Measurements from ENCODE around the gene ZBTB37.

DNA sequence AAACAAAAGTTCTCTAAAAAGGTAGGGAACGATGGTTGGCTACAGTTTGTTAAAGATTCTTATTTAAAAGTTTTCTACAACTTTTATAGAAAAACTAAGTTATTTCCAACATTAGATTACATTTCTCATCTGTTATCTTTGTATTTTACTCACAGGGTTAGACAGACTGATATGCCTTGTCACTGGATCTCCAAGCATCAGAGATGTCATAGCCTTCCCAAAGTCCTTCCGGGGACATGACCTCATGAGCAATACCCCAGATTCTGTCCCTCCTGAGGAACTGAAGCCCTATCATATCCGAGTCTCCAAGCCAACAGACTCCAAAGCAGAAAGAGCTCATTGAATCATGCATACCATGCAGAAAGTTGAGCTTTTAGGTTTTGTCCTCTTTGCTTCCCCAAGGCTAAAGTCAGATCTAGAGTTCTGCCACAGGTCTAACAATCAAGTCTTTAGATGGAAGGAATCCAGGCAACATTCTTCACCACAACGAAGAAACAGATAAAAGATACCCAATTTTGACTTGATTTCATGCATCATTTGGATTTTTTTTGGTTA, 10.7 kb upstream of the ZBTB37 start:
- TF ChIP-seq ZNF70 (CRISPR knock-in tag; IDR thresholded peaks at IDR 0.05): no peak
- TF ChIP-seq, protein P1, sequence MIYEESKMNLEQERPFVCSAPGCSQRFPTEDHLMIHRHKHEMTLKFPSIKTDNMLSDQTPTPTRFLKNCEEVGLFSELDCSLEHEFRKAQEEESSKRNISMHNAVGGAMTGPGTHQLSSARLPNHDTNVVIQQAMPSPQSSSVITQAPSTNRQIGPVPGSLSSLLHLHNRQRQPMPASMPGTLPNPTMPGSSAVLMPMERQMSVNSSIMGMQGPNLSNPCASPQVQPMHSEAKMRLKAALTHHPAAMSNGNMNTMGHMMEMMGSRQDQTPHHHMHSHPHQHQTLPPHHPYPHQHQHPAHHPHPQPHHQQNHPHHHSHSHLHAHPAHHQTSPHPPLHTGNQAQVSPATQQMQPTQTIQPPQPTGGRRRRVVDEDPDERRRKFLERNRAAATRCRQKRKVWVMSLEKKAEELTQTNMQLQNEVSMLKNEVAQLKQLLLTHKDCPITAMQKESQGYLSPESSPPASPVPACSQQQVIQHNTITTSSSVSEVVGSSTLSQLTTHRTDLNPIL (CRISPR knock-in tag; IDR thresholded peaks at IDR 0.05; ENCODE audit: low read depth): no peak
- TF ChIP-seq GLIS3 (CRISPR knock-in tag; IDR thresholded peaks at IDR 0.05): no peak
- TF ChIP-seq PATZ1 (CRISPR knock-in tag; IDR thresholded peaks at IDR 0.05; ENCODE audit: borderline replicate concordance): no peak
- TF ChIP-seq ZFP3 (CRISPR knock-in tag; IDR thresholded peaks at IDR 0.05): no peak
